ES-I3 (cell line): ENCODE data around the gene NCBP1.
"Not testable (repeated sequence)": the region's sequence is repeated elsewhere in the genome, so short reads cannot be mapped to it uniquely, and the experiment has no call there.

Experiments used
- H3K36me3 ChIP-seq: 2 replicates; pipeline ENCODE4 v1.6.1; 2013; ENCODE audit warnings: mild to moderate bottlenecking, low read length, control low read depth, moderate library complexity; ENCODE audit not compliant: insufficient read depth
- H3K4me1 ChIP-seq: 2 replicates; pipeline ENCODE4 v1.6.1; 2013; ENCODE audit warnings: mild to moderate bottlenecking, control low read depth, low read length; ENCODE audit not compliant: insufficient read depth
- H3K9ac ChIP-seq: 2 replicates; pipeline ENCODE4 v1.6.1; 2013; ENCODE audit warnings: low read depth, mild to moderate bottlenecking, low read length, moderate library complexity
- H3K9me3 ChIP-seq: 2 replicates; pipeline ENCODE4 v1.6.1; 2013; ENCODE audit warnings: mild to moderate bottlenecking, low read length, moderate library complexity; ENCODE audit not compliant: control insufficient read depth, insufficient read depth

NCBP1 gene

GRCh38 chr9:97604901-97605645 lies 28.5 kb upstream of the NCBP1 start:
- H3K4me1 ChIP-seq, result no peaks in the 10 kb centered on the region
- H3K9me3 ChIP-seq, result no peaks in the 10 kb centered on the region
- H3K36me3 ChIP-seq, result peaks cover 18% of the 10 kb centered on the region
- no peak overlapping the region for H3K9ac ChIP-seq

GRCh38 chr9:97615439-97616072 lies 18.1 kb upstream of the NCBP1 start:
- Histone ChIP-seq H3K9ac (no peak overlapping the region), H3K9me3 (peaks cover 8% of the 10 kb centered on the region), H3K36me3 (no peaks in the 10 kb centered on the region; the same call in 1 of the 2 replicates)

GRCh38 chr9:97617939-97618416 lies 15.6 kb upstream of the NCBP1 start:
- Histone ChIP-seq H3K9ac (no peak overlapping the region), H3K36me3 (peaks cover 3% of the 10 kb centered on the region), H3K9me3 (peaks cover 8% of the 10 kb centered on the region), H3K4me1 (no peaks in the 10 kb centered on the region)

More at GRCh38 chr9:97615439-97616072, 18.1 kb upstream of the NCBP1 start:
- no peaks in the 10 kb centered on the region for H3K4me1 ChIP-seq

GRCh38 chr9:97620063-97620462 lies 13.6 kb upstream of the NCBP1 start:
- not testable (repeated sequence) for H3K9ac ChIP-seq, H3K36me3 ChIP-seq, H3K9me3 ChIP-seq, H3K4me1 ChIP-seq

GRCh38 chr9:97622483-97622882 lies 11.1 kb upstream of the NCBP1 start:
- not testable (repeated sequence) for H3K36me3 ChIP-seq, H3K9me3 ChIP-seq, H3K9ac ChIP-seq, H3K4me1 ChIP-seq

- H3K9me3 ChIP-seq, result peaks cover 8% of the 10 kb centered on the region
- H3K36me3 ChIP-seq, result peaks cover 3% of the 10 kb centered on the region; the same call in 1 of the 2 replicates
- no peaks in the 10 kb centered on the region; the same call in 1 of the 2 replicates for H3K4me1 ChIP-seq
- no peak overlapping the region for H3K9ac ChIP-seq
Observed at GRCh38 chr9:97623946-97624345, 9.7 kb upstream of the NCBP1 start.

GRCh38 chr9:97625620-97626019 lies 8.0 kb upstream of the NCBP1 start:
- Histone ChIP-seq H3K4me1 (no peaks in the 10 kb centered on the region; the same call in 1 of the 2 replicates), H3K9me3 (no peaks in the 10 kb centered on the region), H3K9ac (no peak overlapping the region), H3K36me3 (peaks cover 3% of the 10 kb centered on the region; the same call in 1 of the 2 replicates)

- peaks cover 1% of the 10 kb centered on the region; the same call in 1 of the 2 replicates for H3K36me3 ChIP-seq
Observed at GRCh38 chr9:97627624-97628023, 6.0 kb upstream of the NCBP1 start.

GRCh38 chr9:97628668-97629067 lies 5.0 kb upstream of the NCBP1 start:
- no peak overlapping the region for H3K9ac ChIP-seq
- H3K9me3 ChIP-seq, result no peaks in the 10 kb centered on the region
- no peaks in the 10 kb centered on the region; the same call in 1 of the 2 replicates for H3K36me3 ChIP-seq
- no peaks in the 10 kb centered on the region; the same call in 1 of the 2 replicates for H3K4me1 ChIP-seq

More at GRCh38 chr9:97627624-97628023, 6.0 kb upstream of the NCBP1 start:
- H3K9me3 ChIP-seq, result no peaks in the 10 kb centered on the region
- H3K4me1 ChIP-seq, result no peaks in the 10 kb centered on the region; the same call in 1 of the 2 replicates
- no peak overlapping the region for H3K9ac ChIP-seq

GRCh38 chr9:97629156-97629555 lies 4.5 kb upstream of the NCBP1 start:
- Histone ChIP-seq H3K36me3 (no peaks in the 10 kb centered on the region; the same call in 1 of the 2 replicates), H3K9me3 (no peaks in the 10 kb centered on the region), H3K9ac (no peak overlapping the region), H3K4me1 (no peaks in the 10 kb centered on the region; the same call in 1 of the 2 replicates)

- Histone ChIP-seq H3K9ac (no peak overlapping the region), H3K36me3 (no peaks in the 10 kb centered on the region; the same call in 1 of the 2 replicates), H3K4me1 (peaks cover under 1% of the 10 kb centered on the region; the same call in 1 of the 2 replicates), H3K9me3 (no peaks in the 10 kb centered on the region)
Observed at GRCh38 chr9:97630591-97630990, 3.0 kb upstream of the NCBP1 start.

- peaks cover 4% of the 10 kb centered on the region; the same call in 1 of the 2 replicates for H3K4me1 ChIP-seq
- no peaks in the 10 kb centered on the region for H3K9me3 ChIP-seq
- H3K9ac ChIP-seq, result peak overlapping the region; percentile 95
- H3K36me3 ChIP-seq, result no peaks in the 10 kb centered on the region
Observed at GRCh38 chr9:97632248-97632984, 1.2 kb upstream of the NCBP1 start.

- Histone ChIP-seq H3K4me1 (peaks cover 6% of the 10 kb centered on the region; the same call in 1 of the 2 replicates), H3K9me3 (no peaks in the 10 kb centered on the region), H3K36me3 (no peaks in the 10 kb centered on the region), H3K9ac (peak overlapping the region; percentile 95)
Observed at GRCh38 chr9:97633859-97634490, 354 bp downstream of the NCBP1 start.

GRCh38 chr9:97635026-97635425 lies 1.4 kb downstream of the NCBP1 start:
- Histone ChIP-seq H3K36me3 (no peaks in the 10 kb centered on the region), H3K9me3 (no peaks in the 10 kb centered on the region), H3K9ac (peak overlapping the region; percentile 95; the same call in 1 of the 2 replicates), H3K4me1 (peaks cover 6% of the 10 kb centered on the region; the same call in 1 of the 2 replicates)
